Activated T-helper 1 cell treated with anti-CD3 and anti-CD28 coated beads, Interleukin-2, amount 50 U/mL, for 16 hours (primary cell): ENCODE data around the gene DLL1.

Experiments
- DNase-seq, 2 donors: peaks; one replicate each; pipeline ENCODE4 v3.0.0-alpha.2; 2020; ENCODE audit warnings: low read depth in 1 of 2, low spot score in 1 of 2

Gene DLL1

DNA sequence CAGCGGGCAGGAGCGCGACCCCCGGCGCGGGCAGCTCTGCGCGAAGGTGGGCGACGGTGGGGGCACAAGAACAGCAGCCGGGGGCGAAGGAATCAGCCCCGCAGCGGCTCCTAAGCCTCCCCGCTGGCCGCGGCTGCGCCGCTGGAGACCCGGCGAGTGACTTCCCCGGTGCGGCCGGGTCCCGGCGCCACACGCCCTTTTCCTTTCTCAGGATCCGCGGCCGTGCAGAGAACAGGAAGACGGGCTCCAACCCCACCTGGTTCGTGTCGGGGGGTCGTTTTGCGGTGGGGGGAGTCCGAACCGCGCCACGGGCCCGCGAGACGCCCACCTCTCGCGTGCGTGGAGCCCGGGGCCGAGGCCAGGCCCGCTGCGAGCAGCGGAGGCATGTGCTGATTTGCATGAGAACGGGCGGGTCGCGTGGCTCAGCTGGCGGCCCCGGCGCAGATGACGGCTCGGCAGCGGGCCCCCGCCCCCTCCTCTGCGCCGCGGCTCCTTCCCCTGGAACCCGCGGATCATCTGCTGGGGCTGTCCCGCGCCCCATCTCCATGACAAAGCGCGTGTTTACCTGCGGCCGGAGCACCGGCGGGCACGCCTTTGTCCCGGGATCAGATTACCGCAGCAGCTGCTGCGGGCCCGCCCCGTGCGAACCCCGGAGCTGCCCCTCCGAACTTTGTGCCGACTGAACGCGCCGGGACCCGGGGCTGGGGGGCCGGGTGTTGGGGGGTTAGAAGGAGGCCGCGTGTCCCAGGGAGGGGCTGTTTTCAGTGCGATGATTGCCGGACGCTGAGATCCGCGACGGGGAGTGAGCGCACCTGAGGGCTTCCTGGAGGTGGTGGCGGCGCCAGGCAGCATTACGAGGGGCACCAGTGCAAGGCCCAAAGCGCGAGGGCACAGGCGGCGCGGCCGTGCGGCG is 4.9 kb upstream of the DLL1 start:
- DNase-seq = no peak

DNA sequence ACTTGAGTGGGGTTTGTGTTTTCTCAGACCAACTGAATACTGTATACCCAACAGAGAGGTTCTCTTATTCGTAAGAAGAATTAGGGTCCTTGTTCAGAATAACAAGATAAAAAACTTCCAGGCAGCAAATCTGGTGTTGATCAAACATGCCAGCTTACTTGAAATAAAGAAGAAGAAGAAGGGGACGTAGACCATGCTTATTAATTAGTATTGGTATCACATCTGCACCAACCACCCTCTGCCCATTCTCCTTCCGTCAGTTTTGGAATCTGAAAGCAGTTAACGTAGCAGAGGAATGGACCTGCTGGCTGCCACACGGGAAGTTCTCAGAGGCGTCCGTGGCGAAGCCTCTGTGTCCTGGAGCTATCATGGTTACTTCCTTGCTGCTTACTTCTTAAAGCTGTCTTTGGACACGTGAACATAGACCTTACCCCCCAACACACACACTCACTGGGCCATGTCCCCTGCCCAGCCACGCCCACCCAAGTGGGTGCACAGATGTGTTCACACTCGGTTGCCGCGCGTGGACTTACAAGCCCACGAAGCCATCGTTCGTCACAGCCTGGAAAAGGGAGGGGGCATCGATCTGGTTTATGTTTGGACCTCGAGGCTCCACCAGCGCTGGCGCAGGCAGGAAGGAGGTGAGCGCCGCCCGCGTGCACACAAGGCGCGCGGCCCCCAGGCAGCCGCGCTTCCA is 4.1 kb upstream of the DLL1 start:
- DNase-seq = no peak

DNA sequence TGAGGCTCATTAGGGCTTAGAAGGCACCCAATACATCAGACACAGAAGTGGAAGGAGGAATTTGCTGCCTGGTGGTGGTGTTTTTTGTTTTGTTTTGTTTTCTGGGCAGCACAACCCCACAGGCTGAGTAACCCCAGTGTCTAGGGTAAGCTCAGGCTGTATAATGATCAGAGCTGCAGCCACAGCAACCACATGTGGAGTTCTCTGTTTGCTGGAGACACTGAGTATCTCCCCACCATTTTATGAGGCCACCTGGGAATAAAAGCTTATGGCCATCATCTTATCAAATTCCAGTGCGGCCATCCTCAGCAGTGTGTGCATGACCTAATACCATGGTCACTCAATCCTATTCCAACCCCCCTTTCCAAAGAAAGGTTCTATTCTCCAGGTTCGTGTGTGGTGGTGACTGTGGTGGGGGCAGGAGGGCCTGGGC is 3.4 kb upstream of the DLL1 start:
- DNase-seq = no peak

DNA sequence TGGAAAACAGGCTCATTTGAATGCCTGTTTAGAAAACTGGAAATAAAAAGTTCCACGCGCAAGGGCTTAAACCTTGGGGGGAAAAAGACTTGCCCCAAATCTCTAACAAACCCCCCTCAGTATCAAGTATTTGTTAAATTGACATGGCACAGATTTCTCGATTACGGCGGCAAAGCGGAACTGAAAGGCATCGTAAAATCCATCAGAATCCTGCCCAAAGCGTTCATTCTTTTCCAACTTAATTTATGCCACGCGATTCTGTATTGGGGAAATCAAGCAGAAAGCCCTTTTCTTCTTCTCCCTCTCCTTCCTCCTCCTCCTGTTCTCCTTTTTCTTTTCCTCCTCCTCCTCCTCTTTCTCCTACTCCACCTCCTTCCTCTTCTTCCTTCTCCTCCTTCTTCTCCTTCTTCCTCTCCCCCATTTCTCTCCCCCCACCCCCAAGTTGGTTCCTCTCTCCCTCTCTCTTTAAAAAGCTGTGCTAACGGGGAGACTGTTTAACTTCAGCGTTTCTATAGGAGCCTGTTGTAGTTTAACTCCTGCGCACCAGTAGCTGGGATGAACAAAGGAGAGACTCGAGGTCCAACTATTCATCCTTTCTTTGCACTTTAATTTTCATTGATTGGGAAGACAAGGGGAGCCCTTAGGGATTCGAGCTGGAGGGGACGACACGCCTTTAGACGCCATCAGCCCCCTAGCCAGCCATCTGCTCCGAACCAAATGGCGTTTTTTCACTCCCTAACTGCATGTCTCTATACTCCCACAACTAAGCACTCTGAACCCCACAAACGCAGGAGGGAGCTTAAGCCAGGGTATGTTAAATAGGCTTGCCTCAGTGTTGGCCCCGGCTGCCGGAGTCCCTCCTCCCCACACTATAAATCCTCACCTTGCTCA is 2.7 kb upstream of the DLL1 start:
- DNase-seq = no peak

DNA sequence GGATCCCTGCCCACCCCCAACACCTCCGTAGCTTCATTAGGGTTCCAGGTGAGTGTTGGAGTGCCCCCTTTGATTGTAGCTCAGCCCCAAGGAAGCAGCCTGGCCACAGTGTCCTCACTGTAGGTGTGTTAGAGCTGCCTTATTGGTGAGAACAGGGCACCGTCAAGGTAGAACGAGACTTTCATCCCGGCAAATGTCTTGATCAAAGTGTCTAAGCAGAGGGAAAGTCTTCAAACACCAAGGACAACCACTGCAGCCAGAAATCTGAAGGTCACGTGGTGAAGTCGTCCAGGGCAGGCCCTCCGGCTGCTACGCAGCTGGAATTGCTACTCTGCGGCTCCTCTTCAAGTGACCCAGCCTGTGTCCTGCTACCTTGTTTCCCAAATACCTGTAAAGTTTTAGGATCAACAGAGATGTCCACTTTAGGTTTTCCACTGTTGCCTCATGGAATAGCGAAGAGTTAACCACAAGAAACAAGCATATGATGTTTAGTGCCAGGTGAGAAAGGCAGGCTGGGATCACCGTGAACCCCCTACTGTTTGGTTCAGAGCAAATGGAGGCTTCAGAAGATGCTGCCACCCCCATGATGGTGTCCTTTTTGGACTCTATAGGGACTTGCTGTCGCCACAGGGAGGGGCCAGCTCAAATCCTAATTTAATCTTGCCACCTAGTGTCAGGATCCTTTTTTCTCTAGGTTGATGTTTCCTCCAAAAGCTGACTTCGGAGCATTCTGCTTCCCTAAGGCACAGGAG is 1.7 kb upstream of the DLL1 start:
- DNase-seq = no peak

DNA sequence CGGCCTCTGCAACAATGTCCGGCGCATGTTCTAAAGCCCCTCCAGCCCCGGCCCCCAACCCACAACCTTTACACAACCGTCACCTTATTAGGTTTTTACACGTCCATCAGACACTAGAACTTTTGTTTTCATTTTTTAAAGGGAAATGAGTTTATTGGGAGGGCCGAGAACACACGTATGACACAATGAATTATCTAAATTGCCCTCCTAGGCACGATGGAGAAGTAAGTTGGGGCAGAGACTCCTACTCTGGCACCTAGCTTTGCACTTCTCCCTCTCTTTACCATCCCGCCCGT is 1.2 kb upstream of the DLL1 start:
- DNase-seq = no peak

DNA sequence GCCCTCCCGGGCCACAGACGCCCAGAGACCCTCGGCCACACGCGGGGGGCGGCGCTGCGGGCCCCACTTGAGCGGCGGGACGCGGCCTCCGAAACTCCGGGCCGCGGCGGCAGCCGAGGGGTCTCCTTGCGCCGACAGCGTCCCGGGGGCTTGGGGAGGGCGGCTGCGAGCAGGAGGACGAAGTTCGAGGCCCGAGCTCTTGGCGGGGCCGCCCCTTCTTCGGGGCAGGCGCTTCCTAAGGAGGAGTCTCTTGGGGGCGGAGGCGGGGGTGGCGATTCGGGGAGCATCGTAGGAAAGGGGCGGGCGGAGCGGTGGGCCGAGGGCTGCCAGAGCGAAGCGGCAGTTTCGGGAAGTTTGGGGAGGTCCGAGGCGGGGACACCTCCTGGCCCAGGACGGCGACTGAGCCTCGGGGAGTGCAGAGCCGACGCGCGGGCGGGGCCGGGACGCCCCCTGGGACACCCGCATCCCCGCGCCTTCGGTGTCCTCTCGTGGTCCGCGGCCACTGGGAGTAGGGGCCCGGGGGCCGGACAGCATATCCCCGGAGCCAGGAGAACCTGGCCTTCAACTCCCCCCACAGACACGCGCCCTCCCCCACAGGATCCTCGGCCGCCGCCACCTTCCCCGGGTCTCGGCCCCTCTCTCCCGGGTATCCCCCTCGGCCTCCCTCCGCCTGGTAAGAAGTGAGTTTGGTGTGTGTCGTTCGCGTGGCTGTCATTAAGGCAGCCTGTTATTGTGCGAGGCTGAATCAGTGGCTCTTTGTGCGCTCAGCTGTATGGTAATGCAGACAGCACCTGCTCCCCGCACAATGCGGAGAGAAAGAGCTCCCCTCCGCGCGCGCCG is 613 bp upstream of the DLL1 start:
- DNase-seq = no peak

DNA sequence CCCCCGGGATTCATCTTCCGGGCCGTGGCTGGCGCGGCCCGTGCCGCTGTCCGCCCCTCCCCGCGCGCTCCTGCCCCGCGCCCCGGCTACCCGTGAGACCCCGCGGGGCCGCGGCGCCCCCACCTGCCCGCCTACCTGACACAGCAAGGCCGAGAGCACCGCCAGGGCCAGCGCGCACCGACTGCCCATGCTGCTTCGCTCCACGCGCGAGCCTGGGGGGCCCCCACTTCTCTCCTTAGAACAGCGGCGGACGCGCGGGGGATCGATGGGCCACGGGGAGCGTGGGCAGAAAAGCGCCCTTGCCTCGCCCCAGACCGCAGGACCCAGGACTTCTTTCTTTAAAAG is 955 bp downstream of the DLL1 start:
- DNase-seq = no peak

DNA sequence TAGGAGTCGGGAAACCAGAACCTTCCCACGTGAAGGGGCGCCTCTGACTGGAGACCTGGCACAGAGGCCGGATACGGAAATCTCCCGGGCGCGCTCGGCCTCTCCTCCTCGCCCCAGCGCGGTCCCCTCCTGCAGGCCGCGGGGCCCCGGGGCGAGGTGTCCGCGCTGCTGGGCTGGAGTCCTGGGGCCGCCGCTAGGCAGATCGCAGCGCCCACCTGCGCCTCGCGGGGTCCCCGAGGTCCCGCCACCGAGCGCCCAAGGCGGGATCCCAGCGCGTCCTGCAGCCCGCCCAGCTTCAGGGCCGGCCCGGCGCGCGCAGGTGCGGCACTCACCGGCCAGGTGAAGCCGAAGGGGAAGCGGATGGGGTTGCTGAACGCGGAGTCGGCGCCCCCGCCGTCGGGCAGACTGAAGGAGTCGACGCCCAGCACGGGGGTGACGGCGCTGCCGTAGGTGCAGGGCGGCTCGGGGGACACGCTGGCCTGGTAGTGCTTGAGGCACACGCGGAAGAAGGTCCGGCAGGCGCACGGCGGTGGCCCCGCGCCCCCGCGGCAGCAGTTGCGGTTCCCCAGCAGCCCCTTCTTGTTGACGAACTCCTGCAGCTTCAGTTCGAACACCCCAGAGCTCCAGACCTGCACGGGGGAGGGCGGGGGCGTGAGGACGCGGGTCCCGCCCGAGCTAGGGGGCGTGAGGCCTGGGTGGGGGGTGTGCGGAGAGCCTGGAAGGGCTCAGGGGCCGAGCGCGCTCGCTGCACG is 1.5 kb downstream of the DLL1 start:
- no peak for DNase-seq

DNA sequence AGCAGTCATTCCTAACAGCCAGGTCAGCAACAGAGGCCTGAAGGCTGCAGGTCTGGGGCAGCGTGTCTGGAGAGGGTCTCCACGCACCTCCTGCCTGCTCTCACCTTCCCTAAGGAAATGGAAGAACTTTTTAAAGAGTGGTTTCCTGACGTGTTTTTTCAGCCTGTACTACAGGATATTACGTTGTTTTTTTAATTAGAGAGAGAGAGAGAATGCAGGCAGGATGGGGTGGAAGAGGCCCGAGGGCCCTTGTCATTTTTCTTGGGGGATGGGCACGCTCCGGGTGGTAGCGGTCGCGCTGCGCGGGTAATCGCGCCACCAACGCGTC is 2.1 kb downstream of the DLL1 start:
- DNase-seq = no peak

DNA sequence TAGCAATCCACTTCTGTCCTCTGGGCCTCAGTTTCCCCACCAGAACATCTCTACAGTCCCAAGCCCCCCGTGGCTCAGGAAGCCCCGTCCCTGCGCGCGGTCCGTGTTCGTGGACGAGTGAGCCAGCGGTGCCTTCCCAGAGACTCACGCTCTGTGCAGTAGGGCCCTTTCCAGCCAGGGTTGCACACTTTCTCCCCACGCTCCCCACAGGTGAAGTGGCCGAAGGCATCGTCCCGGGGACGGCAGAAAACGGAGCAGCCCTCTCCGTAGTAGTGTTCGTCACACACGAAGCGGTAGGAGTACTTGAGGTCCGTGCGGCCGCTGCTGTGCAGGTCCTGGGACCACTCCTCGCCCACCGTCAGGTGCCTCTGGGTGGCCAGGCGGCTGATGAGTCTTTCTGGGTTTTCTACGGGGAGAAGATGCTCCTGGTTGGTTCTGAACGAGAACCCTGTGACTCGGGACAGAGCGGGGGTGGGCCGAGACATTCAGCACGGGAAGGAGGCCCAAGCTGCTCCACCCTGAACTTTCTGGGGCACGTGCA is 2.7 kb downstream of the DLL1 start:
- DNase-seq = no peak

DNA sequence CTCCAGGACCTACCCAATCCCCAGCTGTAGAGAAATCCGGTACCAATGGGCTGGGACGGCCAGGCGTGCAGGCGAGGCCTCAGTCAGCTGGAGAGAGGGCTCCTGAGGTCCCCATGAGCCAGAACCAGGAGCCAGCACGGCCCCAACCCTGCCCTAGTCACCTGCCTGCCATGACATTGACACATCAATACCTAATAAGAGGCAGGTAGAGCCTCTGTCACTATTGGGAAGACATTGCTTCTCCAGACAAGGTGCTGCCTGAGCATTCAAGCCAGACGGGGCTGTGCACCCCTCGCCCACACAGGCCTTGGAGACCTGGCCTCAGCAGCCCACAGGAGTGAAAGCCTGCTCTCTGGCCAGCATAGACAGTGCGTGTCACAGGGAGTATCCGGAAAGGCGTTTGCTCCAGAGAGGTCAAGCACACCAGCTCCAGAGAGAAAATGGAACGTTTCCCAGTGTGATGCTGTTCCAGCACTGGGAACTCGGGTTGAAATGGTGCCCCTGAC is 3.5 kb downstream of the DLL1 start:
- no peak for DNase-seq

DNA sequence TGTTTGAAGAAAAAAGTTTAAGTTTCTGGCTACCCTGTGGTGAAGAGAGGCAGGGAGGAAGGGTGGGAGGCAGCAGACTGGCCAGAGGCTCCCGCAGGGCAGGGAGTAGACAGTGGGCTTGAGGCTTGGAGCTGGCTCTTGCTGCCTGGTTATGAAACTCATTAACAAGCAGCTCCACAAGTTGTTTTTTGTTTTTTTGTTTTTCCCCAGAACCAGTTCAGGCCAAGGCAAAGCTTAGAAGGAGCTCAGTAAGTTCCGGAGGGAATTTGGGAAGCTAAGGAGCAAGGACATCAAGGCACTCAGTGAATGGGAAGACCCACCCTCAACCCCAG is 4.0 kb downstream of the DLL1 start:
- DNase-seq = no peak

DNA sequence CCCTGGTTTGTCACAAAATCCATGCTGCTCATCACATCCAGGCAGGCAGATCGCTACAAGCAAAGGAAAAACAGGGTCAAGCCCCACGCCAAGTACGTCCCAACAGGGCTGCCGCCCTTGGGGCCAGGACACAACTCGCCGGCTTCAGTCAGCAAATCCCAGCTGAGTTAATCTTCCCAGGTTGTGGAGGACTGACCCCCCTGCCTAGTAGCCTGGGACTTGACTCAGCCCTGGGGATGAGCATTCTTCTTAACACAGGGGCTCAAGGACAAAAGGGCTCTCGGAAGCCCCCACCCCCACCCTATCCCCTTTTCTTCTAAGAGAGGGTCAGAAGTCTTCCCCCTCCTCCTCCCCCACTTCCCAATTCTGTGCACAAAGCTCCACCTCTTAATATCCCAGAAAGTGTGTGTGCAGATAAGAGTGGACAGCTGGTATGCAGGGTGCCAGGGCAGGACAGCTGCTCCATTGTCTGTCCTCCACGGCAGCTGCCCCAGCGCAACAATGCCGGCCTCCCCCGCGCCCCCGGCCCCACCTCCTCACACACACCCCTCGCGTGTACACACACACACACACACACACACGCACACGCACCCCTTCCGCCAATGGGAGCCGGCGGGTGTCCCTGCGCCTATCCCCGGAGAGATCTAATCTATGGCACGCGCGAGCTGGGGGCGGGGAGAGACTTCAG is 4.5 kb downstream of the DLL1 start:
- DNase-seq = no peak

DNA sequence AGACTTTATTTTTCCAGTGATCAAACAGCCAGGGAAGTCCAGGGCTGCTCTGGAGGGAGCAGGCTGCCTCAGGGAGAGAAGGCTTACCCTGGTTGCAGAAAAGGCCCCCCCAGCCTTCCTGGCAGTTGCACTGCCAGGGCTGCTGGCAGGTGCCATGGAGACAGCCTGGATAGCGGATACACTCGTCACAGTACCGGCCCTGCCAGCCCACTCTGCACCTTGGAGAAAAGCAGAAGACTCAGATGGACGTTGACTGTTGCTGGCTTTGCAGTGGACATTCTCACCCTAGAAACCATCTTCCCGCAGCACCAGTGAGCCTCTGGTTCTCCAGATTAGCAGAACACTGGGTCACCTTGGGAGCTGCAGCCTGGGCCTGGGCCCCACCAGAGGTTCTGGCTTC is 5.4 kb downstream of the DLL1 start:
- DNase-seq = no peak

DNA sequence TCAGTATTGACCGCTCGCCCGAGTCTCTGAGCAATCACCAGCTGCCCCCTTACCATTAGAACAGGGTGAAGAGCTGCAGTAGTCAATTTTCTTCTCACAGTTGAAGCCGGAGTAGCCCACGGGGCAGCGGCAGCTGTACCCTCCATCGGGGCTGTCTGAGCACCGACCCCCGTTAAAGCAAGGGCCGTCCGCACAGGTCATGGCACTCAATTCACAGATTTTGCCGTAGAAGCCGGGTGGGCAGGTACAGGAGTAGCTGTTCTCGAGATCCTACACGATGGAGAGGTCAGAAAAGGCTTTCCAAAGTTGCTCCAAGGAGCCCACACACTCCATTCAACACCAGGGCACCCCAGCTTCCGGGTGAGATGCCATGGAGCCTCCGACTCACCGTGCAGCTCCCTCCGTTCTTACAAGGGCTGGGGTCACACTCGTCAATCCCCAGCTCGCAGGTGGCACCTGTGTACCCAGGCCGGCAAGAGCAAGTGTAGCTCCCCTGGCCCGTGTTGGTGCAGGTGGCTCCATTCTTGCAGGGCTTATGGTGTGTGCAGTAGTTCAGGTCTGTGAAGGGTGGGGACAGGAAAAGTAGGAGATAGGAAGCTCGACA is 5.9 kb downstream of the DLL1 start:
- DNase-seq = no peak

DNA sequence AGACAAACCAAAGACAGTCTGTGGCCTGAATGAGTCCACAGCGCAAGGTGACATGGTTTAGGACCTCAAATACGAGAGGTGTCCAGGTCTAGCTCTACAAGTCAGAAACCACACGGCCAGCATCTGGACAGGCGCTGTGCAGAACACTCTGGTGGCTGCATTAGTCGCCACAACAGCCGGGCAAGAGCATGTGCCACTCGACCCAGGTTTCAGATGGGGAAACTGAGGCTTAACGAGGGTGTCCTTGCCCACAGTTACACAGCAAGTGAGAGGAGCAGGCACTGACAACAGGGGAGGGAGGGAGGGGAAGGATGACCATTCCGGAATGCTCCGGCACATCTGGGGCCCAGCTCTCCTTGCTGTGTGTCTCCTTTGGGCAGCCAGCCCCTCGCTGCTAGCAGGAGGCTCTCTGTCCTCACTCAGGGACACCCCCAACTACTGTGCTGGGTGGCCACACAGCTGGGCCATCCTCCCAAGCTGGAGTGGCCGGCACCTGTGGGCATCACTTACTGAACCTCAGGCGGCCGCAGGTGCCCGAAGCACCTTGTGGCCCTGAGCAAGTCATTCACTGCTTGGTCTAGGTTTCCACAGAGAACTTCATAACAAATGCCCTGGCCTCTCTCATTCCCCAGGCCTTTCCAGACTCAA is 6.6 kb downstream of the DLL1 start:
- DNase-seq = no peak
